ENCODE results near the gene STAC3.

STAC3 gene

GRCh38 chr12:57233357-57234232 lies 17.4 kb downstream of the STAC3 start:
- Mint-ChIP-seq H3K4me3 (no peak overlapping the region), H3K36me3 (peaks cover 95% of the 10 kb centered on the region), H3K27ac (peak overlapping the region; percentile 50), H3K9me3 (no peaks in the 10 kb centered on the region), H3K4me1 (peaks cover 60% of the 10 kb centered on the region)
- no peak for ATAC-seq
- no peak for DNase-seq (ENCODE audit: low spot score in 2 of 2)

- Mint-ChIP-seq H3K4me1 (peaks cover 54% of the 10 kb centered on the region), H3K27ac (no peak overlapping the region), H3K36me3 (peaks cover 85% of the 10 kb centered on the region), H3K9me3 (no peaks in the 10 kb centered on the region), H3K4me3 (no peak overlapping the region)
- no peak for DNase-seq (ENCODE audit: low spot score in 2 of 2)
- no peak for ATAC-seq
These were observed 18.7 kb downstream of the STAC3 start for GRCh38 chr12:57232156-57232756.

DNA sequence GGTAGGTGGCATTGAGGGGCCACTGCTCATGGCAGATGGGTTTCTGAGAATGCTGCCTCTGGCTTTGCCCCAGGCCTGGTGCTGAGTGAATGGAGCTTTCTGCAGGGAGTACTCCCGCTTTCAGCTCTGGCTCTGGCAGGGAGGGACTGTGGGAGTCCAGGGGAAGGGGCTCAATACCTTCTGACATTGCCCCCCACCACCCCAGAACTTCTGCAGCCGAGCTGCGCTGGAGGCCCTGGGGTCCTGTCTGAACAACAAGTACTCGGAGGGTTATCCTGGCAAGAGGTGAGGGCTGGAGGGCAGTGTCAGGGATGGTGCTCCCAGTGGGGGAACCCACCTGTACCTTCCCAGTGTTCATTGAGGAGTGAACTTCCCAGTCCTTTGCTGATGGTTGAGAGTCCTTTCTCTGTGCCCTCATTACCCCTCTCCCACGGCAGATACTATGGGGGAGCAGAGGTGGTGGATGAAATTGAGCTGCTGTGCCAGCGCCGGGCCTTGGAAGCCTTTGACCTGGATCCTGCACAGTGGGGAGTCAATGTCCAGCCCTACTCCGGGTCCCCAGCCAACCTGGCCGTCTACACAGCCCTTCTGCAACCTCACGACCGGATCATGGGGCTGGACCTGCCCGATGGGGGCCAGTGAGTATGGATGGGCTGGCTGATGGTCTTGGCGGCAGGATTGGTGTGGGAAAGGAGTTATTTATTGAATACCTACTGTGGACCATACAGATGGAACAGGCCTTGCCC lies 19.5 kb downstream of the STAC3 start:
- ATAC-seq (no peak), DNase-seq (ENCODE audit: low spot score in 2 of 2) (no peak)
- Mint-ChIP-seq H3K9me3 (no peaks in the 10 kb centered on the region), H3K4me3 (peak overlapping the region; percentile 100), H3K36me3 (peaks cover 79% of the 10 kb centered on the region), H3K4me1 (peaks cover 54% of the 10 kb centered on the region), H3K27ac (peak overlapping the region; percentile 100)

DNA sequence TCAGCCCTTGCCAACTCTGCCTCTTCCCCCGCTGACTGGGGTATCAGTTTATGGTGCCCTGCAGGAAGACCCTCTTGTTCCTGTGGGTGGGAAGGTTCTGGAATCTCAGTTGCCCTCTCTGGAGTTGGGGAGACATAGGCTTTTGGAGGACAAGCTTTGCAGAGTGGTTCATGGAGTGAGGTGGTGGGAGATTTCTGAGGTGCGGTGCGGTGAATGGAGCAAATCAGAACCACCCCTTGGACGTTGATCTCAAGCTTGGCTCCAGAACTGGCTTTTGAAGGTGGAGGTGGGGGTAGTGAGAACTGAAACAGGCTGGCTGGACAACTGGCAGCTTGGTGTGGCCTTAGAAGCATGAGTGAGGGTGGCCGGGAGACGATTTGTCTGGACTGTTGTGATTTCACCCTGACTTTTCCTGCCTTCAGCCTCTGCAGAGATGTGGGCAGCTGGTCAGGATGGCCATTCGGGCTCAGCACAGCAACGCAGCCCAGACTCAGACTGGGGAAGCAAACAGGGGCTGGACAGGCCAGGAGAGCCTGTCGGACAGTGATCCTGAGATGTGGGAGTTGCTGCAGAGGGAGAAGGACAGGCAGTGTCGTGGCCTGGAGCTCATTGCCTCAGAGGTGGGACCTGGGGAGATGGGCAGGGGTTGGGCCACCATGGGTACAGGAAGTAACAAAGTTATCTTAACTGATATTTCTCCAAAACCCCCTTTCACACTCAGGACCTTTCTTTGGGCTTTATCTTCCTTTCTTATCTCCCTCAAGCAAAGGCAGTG lies 20.4 kb downstream of the STAC3 start:
- peak overlapping the region; percentile 100 for H3K27ac Mint-ChIP-seq
- ATAC-seq (no peak), DNase-seq (ENCODE audit: low spot score in 2 of 2) (no peak)
- H3K36me3 Mint-ChIP-seq = peaks cover 70% of the 10 kb centered on the region
- peaks cover 63% of the 10 kb centered on the region for H3K4me1 Mint-ChIP-seq
- H3K9me3 Mint-ChIP-seq = no peaks in the 10 kb centered on the region
- H3K4me3 Mint-ChIP-seq = peak overlapping the region; percentile 100

DNA sequence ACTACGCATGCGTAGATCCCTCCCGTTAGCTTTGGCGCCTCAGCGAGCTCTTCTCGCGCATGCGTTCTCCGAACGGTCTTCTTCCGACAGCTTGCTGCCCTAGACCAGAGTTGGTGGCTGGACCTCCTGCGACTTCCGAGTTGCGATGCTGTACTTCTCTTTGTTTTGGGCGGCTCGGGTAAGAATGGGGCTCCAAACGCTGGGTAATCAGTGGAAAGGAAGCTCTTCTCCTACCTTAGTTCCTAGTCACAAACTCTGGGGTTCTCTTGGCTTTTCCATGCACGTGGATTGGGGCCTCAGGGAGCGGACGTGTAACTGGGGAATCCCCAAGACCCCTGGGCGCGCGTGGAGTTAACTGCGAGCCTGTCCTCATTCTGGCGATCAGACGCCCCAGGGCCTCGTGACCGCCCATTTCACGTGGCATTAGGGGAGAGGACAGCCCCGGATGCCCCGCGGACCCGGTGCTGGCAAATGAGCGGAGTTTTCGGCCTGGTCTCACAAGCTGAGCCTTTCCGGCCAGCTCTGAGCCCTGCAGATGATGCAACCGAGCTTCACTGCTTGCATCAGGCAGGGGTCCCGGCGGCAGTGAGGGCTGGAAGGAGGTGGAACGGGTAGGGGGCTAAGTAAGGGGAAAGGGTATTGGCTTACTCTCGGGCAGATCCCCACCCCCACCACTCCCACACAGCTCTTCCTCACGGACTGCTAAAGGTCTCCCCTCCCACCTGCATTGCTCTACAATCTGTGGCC lies 21.2 kb downstream of the STAC3 start, which contains the start of gene SHMT2:
TSS of gene SHMT2 (plus strand) at position 78 of the 747 bp plus-strand sequence. CDS start at position 146, 68 bp downstream.
- peaks cover 65% of the 10 kb centered on the region for H3K4me1 Mint-ChIP-seq
- H3K36me3 Mint-ChIP-seq = peaks cover 62% of the 10 kb centered on the region
- peak within 1 kb of the TSS; percentile 100 for H3K4me3 Mint-ChIP-seq
- DNase-seq (ENCODE audit: low spot score in 2 of 2) (peak; percentile 82 to 96), ATAC-seq (peak; percentile 78)
- H3K27ac Mint-ChIP-seq = peak within 1 kb of the TSS; percentile 100
- no peaks in the 10 kb centered on the region for H3K9me3 Mint-ChIP-seq

DNA sequence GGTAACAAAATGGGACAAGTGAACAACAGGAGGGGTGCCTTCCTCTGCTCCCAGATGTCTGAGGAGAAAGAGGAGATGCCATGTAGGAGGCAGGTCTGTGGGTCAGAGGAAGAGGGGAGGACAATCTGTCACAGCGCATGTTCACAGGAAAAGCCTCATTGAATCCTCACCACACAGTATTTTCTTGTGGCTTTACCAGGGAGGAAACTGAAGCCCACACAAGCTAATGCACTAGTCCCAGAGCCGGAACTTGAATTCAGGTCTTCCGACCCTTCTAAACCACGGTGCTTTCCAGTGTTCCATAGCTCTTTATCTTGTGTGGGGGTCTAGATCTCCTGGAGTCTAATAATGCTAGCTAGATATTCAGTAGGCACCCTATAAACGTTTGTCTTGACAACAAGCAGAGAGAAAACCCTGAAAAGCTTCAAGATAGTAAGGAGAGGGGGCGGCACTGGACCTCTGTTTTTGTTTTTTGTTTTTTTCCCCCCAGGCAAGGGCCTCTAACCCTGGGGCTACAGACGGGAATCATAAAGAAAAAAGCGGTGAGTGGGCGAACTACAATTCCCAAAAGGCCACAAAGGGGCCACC lies 21.8 kb downstream of the STAC3 start:
- DNase-seq (ENCODE audit: low spot score in 2 of 2) = peak in 1 of 2 donors; percentile 62
- Mint-ChIP-seq H3K9me3 (no peaks in the 10 kb centered on the region), H3K36me3 (peaks cover 56% of the 10 kb centered on the region), H3K4me3 (peak overlapping the region; percentile 100), H3K27ac (peak overlapping the region; percentile 100), H3K4me1 (peaks cover 60% of the 10 kb centered on the region)
- peak; percentile 50 for ATAC-seq

- H3K27ac Mint-ChIP-seq = no peak overlapping the region
- ATAC-seq (no peak), DNase-seq (ENCODE audit: low spot score in 2 of 2) (no peak)
- H3K4me1 Mint-ChIP-seq = peaks cover 66% of the 10 kb centered on the region
- no peaks in the 10 kb centered on the region for H3K9me3 Mint-ChIP-seq
- peak overlapping the region; percentile 16 for H3K4me3 Mint-ChIP-seq
- H3K36me3 Mint-ChIP-seq = peaks cover 46% of the 10 kb centered on the region
These were observed 23.5 kb downstream of the STAC3 start for GRCh38 chr12:57227315-57228115.

GRCh38 chr12:57226588-57227314 lies 24.2 kb downstream of the STAC3 start:
- ATAC-seq (no peak), DNase-seq (ENCODE audit: low spot score in 2 of 2) (no peak)
- Mint-ChIP-seq H3K4me3 (peak overlapping the region; percentile 55), H3K4me1 (peaks cover 73% of the 10 kb centered on the region), H3K36me3 (peaks cover 39% of the 10 kb centered on the region), H3K9me3 (no peaks in the 10 kb centered on the region), H3K27ac (no peak overlapping the region)

DNA sequence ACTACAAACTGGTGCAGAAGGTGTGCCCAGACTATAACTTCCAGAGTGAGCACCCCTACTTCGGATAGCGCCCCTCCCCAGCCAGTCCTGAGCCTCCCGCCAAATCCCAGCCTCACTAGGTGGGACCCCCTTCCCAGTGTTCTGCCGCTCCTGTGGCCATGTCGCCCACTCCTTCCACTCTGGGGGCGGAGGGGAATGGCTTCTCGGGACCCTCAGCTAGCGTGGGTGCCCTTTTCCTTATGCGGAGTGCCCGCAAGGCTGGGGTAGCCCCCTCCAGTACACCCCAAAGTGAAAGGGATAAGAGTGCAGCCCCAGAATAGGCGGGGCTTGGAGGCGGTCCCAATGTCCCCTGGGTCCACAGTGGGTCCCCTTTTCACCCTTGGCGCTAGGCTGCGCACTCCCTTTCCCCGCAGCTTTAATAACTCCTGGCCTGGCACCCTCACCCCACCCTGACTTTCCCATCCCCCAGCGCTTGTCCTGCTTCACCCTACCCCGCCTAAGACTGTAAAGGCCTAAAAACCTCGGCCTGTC lies 25.2 kb downstream of the STAC3 start:
- ATAC-seq = no peak
- Mint-ChIP-seq H3K9me3 (no peaks in the 10 kb centered on the region), H3K36me3 (peaks cover 29% of the 10 kb centered on the region), H3K4me3 (peak overlapping the region; percentile 55), H3K4me1 (peaks cover 77% of the 10 kb centered on the region), H3K27ac (no peak overlapping the region)
- DNase-seq (ENCODE audit: low spot score in 2 of 2) = no peak

- Mint-ChIP-seq H3K27ac (no peak overlapping the region), H3K9me3 (no peaks in the 10 kb centered on the region), H3K4me1 (peaks cover 75% of the 10 kb centered on the region), H3K4me3 (peak overlapping the region; percentile 55), H3K36me3 (peaks cover 23% of the 10 kb centered on the region)
- ATAC-seq = peak; percentile 48
- DNase-seq (ENCODE audit: low spot score in 2 of 2) = peak; percentile 59 to 79
These were observed 25.9 kb downstream of the STAC3 start for GRCh38 chr12:57224973-57225679.

GRCh38 chr12:57224278-57224972 lies 26.6 kb downstream of the STAC3 start:
- H3K36me3 Mint-ChIP-seq = peaks cover 16% of the 10 kb centered on the region
- H3K9me3 Mint-ChIP-seq = no peaks in the 10 kb centered on the region

More at GRCh38 chr12:57224278-57224972, 26.6 kb downstream of the STAC3 start:
- H3K4me3 Mint-ChIP-seq = peak overlapping the region; percentile 55
- ATAC-seq (no peak), DNase-seq (ENCODE audit: low spot score in 2 of 2) (no peak)
- H3K27ac Mint-ChIP-seq = no peak overlapping the region
- peaks cover 74% of the 10 kb centered on the region for H3K4me1 Mint-ChIP-seq

All from stimulated activated effector memory CD8-positive, alpha-beta T cell treated with anti-CD3 and anti-CD28 coated beads, Interleukin-12 subunit alpha, Interleukin-12 subunit beta, amount 100 ng/mL, for 72 hours (primary cell).